ENCODE results near the gene SUPT3H. TPM values are rescaled to one million over a fixed set of nuclear protein-coding genes. Genes with fewer than 3 reads are reported as not detected.

Gene SUPT3H
- total RNA-seq, 1 donor: 22.4 TPM

DNA sequence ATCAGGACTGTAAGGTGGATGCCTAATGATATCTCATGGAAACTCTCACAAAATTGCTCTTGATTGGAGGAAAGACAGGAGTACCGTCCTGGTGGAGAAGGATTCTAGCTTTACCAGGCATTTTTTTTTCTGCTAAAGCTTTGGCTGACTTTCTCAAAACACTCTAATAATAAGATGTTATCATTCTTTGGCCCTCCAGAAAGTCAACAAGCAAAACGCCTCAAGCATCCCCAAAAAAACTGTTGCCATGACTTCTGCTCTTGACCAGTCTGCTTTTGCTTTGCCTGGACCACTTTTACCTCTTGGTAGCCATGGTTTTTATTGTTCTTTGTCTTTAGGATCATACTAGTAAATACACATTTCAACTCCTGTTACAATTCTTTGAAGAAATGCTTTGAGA lies 105.1 kb downstream of the SUPT3H start:
- no peak for DNase-seq (ENCODE audit: low read depth in 2 of 3, low spot score in 2 of 3)

DNA sequence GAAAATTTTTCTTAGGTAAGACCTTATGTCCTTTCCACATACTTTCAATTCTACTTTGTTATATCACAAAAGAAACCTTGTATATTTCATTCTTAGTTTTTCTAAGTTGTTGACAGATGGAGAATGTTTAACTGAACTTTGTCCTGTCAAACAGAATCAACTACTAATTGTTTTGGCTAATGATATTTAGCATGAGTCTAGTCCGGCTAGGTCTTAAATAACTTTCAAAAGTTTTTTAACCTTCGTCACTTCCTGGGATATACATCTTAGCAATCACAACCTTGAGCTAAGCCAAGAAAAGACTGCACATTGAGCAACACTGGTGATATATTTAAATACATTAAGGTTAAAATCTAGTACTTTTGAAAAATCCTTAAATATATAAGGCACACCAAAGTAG lies 112.5 kb downstream of the SUPT3H start:
- DNase-seq (ENCODE audit: low read depth in 2 of 3, low spot score in 2 of 3): no peak

DNA sequence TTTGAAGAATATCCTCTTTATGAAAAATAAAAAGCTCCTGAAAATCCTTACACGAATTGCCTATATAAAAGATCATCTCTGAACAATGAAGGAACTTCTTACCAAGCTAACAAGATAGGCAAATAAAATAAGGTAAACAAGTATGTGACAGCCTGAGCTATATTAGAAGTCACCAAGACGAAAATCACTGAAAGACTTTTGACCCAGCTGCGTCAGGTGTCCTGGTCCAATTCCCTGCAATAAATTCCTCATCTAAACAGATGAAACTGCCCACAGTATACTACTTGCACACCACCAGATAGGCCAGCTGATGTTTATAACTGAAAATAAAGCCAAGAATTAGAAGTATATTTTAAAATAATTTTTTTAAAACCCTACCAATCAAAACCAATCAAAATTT lies 117.0 kb downstream of the SUPT3H start:
- no peak for DNase-seq (ENCODE audit: low read depth in 2 of 3, low spot score in 2 of 3)

DNA sequence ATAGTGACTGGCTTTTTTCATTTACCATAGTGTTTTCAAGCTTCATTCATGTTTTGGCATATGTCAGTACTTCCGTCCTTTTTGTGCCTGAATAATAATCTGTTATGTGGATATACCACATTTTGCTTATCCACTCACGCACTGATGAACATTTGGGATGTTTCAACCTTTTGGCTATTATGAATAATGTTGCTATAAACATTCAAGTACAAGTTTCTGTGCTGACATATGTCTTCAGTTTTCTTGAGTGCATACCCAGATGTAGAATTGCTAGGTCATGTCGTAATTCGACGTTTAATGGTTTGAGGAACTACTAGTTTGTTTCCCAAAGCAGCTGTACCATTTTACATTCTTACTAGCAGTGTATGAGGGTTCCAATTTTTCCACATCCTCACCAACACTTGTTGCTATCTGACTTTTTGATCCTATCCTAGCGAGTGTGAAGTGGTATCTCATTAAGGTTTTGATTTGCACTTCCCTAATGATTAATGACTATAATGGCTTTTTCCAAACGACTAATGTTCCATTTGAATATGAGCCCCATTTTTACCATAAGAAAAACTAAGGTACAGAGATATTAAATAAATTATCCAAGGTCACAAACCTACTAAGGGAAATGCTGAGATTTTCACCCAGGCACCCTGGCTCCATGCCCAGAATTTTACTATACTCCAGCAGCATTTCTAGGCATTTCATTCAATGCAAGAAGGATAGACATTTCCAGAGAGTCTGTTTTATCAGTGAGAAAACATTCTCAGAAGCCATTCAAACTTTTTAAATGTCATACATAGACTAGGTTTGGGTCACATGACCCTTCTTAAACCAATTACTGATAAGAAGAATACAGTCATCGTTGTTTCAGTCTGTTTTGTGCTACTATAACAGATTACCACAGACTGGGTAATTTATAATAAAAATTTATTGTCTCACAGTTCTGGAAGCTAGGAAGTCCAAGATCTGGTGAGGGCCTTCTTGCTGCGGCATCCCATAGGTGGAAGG lies 120.7 kb downstream of the SUPT3H start:
- DNase-seq (ENCODE audit: low read depth in 2 of 3, low spot score in 2 of 3): no peak

DNA sequence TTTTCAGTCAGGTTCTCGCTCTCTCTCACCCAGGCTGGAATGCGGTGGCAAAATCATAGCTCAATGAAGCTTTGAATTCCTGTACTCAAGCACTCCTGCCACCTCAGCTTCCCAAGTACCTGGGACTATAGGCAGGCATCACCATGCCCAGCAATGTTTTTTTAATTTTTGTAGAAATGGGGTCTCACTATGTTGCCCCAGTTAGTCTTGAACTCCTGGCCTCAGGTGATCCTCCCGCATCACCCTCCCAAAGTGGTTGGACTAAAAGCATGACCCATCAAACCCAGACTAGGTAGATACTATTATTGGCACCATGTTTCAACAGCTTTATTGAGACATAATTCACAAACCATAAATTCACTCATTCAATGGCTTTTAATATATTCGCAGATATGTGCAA lies 122.3 kb downstream of the SUPT3H start:
- no peak for DNase-seq (ENCODE audit: low read depth in 2 of 3, low spot score in 2 of 3)

DNA sequence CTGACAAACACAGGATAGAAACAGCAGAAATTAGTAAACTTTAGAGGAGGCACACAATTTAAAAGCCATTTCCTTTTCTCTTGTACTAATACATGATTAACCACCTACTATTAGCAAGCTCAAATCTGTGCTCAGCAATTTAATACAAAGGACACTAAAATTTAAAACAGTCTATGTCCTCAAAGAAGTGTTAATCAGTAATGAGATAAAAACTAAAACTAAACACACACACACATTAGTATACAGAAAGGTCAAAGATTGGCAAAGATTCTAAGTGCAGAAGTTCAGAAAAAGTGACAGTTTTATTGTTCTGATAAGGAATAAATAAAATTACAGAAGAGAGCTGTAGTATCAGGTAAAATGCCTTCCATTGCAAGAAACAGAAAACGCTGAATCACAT lies 123.5 kb downstream of the SUPT3H start:
- no peak for DNase-seq (ENCODE audit: low read depth in 2 of 3, low spot score in 2 of 3)

DNA sequence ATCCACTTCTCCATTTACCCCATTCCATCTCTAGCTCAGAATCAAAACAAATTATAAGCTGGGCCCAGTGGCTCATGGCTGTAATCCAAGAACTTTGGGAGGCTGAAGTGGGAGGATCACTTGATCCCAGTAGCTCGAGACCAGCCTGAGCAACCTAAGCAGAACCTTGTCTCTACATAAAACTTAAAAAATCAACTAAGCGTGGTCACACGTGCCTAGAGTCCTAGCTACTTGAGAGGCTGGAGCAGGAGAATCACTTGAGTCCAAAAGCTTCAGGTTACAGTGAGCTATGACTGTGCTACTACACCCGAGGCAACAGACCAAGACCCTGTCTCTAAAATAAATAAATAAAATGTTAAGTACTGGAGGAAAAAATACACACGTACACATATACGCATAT lies 124.3 kb downstream of the SUPT3H start:
- no peak for DNase-seq (ENCODE audit: low read depth in 2 of 3, low spot score in 2 of 3)

DNA sequence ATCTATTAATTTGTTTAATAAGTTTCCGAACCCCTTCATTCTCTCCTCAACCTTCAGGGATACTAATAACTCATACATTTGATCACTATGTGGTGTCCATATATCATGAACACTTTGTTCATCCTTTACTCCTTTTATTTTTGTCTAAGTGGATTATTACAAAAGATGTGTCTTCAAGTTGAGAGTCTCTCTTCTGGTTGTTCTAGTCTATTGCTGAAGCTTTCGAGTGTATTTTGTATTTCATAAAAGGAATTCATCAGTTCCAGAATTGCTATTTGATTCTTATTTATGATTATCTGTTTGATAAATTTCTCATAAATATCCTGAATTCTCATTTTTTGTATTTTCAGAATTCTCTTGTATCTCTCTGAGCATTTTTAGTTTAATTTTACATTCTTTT lies 146.1 kb downstream of the SUPT3H start:
- DNase-seq (ENCODE audit: low read depth in 2 of 3, low spot score in 2 of 3): no peak

DNA sequence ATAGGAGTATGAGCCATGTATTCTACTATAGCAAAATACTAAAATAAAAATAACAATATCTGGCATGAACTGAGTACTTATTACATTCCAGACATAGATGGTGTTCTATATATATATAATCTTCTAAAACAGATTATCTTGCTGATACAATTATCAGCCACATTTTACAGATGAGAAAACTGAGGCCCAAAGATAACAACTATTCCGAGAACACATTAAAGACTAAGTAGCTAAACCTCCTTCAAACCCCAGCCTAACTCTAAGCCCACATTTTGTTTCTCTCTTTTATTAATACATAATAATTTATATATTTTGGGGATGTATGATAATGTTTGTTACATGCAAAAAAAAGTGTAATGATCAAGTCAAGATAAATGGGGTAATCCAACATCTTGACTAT lies 148.3 kb downstream of the SUPT3H start:
- no peak for DNase-seq (ENCODE audit: low read depth in 2 of 3, low spot score in 2 of 3)

DNA sequence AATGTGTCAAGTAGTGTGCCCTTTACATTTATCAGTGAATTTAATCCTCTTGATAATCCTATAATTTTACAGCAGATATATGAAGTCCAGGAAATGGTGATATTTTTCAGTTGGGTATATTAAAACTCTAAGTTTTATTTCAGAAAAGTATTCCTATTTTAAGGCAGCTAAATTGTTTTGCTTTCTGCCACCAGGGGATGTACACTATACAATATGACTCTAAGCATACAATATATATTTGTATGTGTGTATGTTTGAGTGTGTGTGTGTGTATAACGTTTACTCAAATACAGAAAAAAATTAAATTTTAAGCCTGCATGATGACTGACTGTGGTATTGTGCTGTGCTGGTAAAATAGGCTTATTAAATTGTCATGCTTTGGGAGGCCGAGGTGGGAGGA lies 151.7 kb downstream of the SUPT3H start:
- no peak for DNase-seq (ENCODE audit: low read depth in 2 of 3, low spot score in 2 of 3)

DNA sequence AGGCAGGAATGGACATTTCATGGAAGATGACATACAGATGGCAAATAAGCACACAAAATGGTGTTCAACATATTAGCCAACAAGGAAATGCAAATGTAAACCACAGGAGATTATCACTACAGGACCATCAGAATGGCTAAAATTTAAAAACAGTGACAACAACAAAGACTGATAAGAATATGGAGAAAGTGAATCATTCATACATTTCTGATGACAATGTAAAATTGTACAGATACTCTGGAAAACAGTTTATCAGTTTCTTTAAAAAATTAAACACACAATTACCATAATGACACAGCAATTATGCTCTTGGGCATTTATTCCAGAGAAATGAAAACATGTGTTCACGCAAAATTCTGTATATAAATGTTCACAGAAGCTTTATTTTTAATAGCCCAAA lies 155.4 kb downstream of the SUPT3H start:
- DNase-seq (ENCODE audit: low read depth in 2 of 3, low spot score in 2 of 3): no peak

DNA sequence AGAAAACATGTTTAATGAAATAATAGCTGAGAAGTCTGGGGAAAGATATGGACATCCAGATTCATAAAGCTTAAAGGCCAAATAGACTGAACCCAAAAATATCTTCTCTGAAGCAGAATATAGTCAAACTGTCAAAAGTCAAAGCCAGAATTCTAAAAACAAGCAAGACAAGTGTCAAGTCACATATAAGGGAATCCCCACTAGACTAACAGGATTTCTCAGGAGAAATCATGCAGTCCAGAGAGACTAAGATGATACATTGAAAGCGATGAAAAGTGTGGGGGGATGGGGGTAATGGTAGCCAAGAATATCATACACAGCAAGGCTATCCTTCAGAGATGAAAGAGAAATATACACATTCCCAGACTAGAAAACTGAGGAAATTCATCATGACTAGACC lies 162.0 kb downstream of the SUPT3H start:
- no peak for DNase-seq (ENCODE audit: low read depth in 2 of 3, low spot score in 2 of 3)

DNA sequence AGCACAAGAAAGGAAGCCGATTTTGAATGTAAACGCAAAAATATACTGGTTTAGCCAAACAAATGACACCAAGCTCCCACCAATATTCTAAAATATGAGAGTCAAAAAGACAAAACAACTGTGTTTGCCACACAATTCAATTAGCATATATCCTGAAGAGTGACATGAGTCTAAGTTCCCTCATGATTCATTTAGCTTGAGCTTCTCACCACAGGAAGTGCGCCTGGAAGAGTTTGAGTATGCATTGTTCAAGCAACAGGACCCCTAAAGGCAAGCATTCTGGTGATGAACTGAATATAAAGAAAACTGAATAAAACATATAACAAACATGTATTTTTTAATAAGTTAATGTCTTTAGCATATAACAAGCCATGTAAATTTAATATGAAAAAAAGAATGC lies 164.8 kb downstream of the SUPT3H start:
- no peak for DNase-seq (ENCODE audit: low read depth in 2 of 3, low spot score in 2 of 3)

DNA sequence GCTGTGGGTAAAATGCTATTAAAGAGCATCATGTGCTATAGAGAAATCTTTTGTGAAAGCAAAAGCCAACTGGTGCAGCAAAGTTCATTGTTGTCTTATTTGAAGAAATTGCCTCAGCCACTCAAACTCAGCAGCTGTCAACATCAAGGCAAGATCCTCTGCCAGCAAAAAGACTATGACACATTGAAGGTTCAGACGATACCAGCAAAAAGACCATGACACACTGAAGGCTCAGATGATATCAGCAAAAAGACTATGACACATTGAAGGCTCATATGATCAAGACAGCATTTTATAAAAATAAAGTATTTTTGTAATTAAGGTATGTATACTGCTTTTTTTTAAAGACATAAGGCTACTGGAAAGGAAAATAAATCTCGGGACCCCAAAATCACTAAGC lies 168.0 kb downstream of the SUPT3H start:
- DNase-seq (ENCODE audit: low read depth in 2 of 3, low spot score in 2 of 3): no peak

DNA sequence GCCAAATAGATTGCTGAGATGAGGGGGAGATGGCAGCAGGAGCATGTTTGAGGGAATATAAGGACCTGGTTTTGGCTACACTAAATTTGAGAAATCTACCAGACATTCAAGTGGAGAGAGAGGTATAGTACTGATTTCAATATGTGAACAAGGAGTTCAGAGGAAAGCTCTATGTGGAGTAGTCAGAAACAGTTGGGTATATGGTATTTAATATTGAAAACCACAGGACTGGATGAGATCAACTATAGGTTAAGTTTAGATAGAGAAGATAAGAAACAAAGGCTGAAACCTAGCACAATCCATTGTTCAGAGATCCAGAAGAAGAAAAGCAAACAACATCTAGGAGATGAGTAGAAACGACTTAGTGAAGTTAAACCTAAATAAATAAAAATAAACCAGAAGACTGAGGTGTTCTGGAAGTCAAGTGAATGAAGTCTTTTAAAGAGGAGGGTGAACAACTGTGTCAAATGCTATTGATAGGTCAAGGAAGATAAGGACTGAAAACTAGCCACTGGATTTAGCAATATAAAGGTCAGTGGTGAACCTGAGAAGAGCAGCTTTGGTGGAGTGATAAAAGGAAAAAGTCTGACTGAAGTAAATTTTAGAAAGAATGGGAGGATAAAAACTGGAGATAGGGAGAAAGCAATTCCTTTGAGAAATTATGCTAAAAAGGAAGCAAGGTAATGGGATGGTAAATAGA lies 170.8 kb downstream of the SUPT3H start:
- DNase-seq (ENCODE audit: low read depth in 2 of 3, low spot score in 2 of 3): no peak

DNA sequence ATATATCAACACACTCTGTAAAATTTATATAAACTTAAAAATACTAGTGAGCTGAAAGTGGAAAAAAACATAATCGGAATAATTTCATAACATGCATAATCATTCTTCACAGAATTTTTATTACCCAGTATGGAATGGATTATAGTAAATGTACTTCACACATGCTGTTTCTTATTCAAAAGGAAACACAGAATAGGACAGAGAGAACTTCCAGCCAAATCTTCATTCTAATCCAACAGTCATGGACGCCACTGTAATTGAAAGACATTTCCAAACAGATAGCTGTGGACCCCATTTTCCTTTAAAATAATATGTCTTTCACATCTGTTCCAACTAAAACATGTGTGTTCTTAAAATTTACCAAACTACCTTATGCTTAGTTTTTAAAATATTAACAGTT lies 176.2 kb downstream of the SUPT3H start:
- DNase-seq (ENCODE audit: low read depth in 2 of 3, low spot score in 2 of 3): no peak

DNA sequence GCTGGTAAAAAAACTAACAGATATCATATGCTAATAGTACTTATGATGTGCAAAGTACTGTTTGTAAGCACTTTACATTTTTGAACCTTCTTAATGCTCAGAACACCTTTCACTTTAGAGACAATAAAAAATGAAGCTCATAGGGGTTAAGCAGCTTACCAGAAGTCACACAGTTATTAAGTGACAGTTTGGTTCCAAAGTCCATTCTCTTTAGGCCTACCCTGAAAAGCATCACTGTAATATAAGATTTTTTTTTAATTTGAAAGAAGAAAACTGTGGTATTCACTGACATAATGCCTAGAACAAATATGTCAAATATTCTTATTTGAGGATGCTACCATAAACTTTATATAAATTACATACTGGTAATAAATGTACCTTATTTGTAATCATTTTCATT lies 177.2 kb downstream of the SUPT3H start:
- DNase-seq (ENCODE audit: low read depth in 2 of 3, low spot score in 2 of 3): no peak

DNA sequence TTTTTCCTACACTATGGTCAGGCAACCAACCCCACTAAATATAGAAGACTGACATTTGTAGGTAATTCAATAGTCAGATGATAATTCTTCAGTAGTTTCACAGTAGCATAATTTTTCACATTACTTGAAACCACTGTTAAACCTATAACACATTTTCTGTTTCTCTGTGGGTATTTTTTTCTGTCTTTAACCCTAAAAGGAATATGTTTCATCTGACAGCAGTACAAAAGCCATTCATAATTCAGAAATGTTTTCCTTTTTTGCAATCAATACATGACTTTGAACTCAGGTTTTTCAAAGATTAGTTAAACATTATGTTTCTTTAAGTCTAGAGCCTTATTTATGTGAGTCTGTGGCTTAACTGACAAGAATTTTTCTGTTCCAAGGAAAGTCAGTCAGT lies 178.2 kb downstream of the SUPT3H start:
- no peak for DNase-seq (ENCODE audit: low read depth in 2 of 3, low spot score in 2 of 3)

DNA sequence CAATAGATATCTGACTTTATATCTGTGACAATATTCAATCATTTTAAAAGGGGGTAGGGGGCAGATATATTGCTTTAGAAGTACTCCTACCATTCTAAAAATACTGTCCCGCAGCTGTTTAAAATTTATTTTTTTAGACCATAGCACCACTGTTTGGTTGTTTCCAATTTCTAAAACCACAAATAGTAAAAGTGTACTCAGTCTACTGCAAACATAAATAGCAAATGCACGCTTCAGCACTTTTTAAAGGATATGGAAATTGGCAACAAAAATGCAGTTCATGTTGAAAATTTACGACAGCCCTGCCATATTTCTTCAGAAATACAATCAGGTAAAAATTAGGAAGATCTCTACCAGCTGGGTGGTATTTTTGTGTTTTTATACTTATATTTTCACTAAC lies 181.6 kb downstream of the SUPT3H start:
- DNase-seq (ENCODE audit: low read depth in 2 of 3, low spot score in 2 of 3): no peak

DNA sequence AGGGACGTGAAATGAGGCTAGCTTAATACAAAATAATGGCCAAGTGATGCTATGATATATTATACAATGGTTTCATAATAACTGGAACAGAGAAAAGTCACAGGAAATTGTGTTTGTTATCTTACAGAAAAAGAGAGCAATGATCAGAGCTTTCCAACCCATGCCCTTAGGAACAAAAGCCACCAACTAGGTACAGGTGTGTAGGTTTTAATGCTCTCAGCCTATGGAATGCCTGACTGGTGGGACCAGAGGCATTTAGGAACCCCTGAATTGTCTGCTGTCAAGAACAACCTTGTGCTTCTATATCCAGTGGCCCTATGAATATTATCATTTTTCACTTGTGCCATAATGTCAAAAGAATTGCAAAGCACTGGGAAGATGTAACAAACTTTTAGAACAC lies 182.6 kb downstream of the SUPT3H start:
- DNase-seq (ENCODE audit: low read depth in 2 of 3, low spot score in 2 of 3): no peak

DNA sequence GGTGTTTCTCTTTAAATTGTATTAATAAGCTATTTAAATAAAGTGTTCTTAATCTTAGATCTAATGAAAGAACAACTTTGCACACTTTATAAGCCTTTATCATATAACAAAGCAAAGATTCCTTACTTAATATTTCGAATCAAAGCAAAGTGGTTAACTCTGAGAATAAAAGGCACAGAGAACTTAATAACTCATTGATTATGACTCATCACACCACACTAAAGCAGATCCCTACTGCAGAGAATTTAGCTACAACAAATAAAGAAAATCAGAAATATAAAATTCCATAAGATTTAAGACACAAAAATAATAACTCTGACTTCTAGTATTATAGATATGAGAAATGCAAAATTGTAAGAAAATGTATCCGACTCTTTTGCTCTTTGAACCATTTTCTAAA lies 185.2 kb downstream of the SUPT3H start:
- no peak for DNase-seq (ENCODE audit: low read depth in 2 of 3, low spot score in 2 of 3)

DNA sequence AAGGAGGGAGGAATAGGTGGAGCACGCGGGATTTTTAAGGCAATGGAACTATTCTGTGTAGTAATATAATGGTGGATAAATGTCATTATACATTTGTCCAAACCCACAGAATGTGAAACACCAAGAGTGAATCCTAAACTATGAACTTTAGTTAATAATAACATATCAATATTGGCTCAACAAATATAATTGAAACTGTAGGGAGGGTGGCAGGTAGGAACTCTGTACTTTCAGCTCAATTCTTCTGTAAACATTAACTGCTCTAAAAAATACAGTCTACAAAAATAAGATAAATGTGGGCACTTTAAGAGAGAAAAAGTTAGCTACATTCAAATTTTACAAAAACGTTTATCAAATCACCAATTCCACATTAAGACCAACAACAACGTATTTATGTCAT lies 186.3 kb downstream of the SUPT3H start:
- no peak for DNase-seq (ENCODE audit: low read depth in 2 of 3, low spot score in 2 of 3)
